SK-N-SH (cell line): ENCODE measurements around the gene BAG1. TPM values are rescaled to one million over a fixed set of nuclear protein-coding genes. Genes with fewer than 3 reads are reported as not detected.

Source experiments
- CTCF ChIA-PET: fragments of 300-600, 350-600 bp; formaldehyde crosslinking; extraction: SDS; loops from one replicate; lab custom pipeline; 2021; lab: Yijun Ruan, JAX
- POLR2A ChIA-PET: fragments of 350-600 bp; sonication (Branson Sonifier 250); formaldehyde crosslinking; extraction: SDS; loops from one replicate; lab custom pipeline; 2020; ENCODE audit warnings: antibody characterized with exemption, inconsistent platforms; lab: Yijun Ruan, JAX
- DNase-seq: peaks from one replicate; pipeline ENCODE4 v3.0.0; 2012
- H2AFZ ChIP-seq: fragments of 200-600 bp; sonication (generic); 2 replicates; pipeline ENCODE4 v1.8.1; 2016; ENCODE audit warnings: antibody characterized with exemption, mild to moderate bottlenecking, low read depth
- H3F3A ChIP-seq: fragments of 200-600 bp; sonication (generic); replicated peaks from 2 replicates; pipeline ENCODE3; 2016; ENCODE audit warnings: antibody characterized with exemption, mild to moderate bottlenecking; ENCODE audit not compliant: insufficient read depth
- H3K27ac ChIP-seq, 2 experiments: fragments of 200-500 bp in 1 of 2; fragments of 200-600 bp in 1 of 2; sonication (Bioruptor generic) in 1 of 2; sonication (generic), shearing (Covaris generic) in 1 of 2; 2 replicates each; pipeline versions ENCODE4 v1.5.1 to v1.6.1; 2014 to 2016; ENCODE audit warnings: low read depth in 2 of 2, inconsistent platforms in 1 of 2, low read length in 1 of 2, mild to moderate bottlenecking in 1 of 2, mixed read lengths in 1 of 2
- H3K27me3 ChIP-seq: fragments of 200-600 bp; sonication (generic), shearing (Covaris generic); 2 replicates; pipeline ENCODE4 v1.6.1; 2016; ENCODE audit warnings: mixed run types; ENCODE audit not compliant: insufficient read depth
- H3K36me3 ChIP-seq, 2 experiments: fragments of 200-500 bp in 1 of 2; fragments of 200-600 bp in 1 of 2; sonication (Bioruptor generic) in 1 of 2; sonication (generic) in 1 of 2; replicated peaks in 1 of 2; 2 replicates each; pipeline versions ENCODE3 to v1.5.1; 2014 to 2016; ENCODE audit warnings: low read length in 1 of 2, mild to moderate bottlenecking in 1 of 2; ENCODE audit not compliant: insufficient read depth in 2 of 2, control insufficient read depth in 1 of 2
- H3K4me1 ChIP-seq, 2 experiments: fragments of 200-500 bp in 1 of 2; fragments of 200-600 bp in 1 of 2; sonication (Bioruptor generic) in 1 of 2; sonication (generic), shearing (Covaris generic) in 1 of 2; 2 replicates each; pipeline versions ENCODE4 v1.5.1 to v1.6.1; 2014 to 2016; ENCODE audit warnings: low read depth in 1 of 2, low read length in 1 of 2, mixed run types in 1 of 2; ENCODE audit not compliant: insufficient read depth in 2 of 2, control insufficient read depth in 1 of 2
- H3K4me2 ChIP-seq: fragments of 200-600 bp; sonication (generic), shearing (Covaris generic); 2 replicates; pipeline ENCODE4 v1.6.1; 2017; ENCODE audit warnings: mixed run types
- H3K4me3 ChIP-seq, 2 experiments: fragments of 200-500 bp in 1 of 2; fragments of 200-600 bp in 1 of 2; sonication (Bioruptor generic) in 1 of 2; sonication (generic), shearing (Covaris generic) in 1 of 2; 2 replicates each; pipeline versions ENCODE4 v1.5.1 to v1.8.1; 2014 to 2016; ENCODE audit warnings: low read depth in 2 of 2, inconsistent platforms in 1 of 2, low read length in 1 of 2, mild to moderate bottlenecking in 1 of 2, mixed read lengths in 1 of 2, moderate library complexity in 1 of 2
- H3K79me2 ChIP-seq: fragments of 200-600 bp; sonication (generic); 2 replicates; pipeline ENCODE4 v1.8.1; 2017; ENCODE audit warnings: mild to moderate bottlenecking; ENCODE audit not compliant: insufficient read depth
- H3K9ac ChIP-seq: fragments of 200-600 bp; sonication (generic); 2 replicates; pipeline ENCODE4 v1.6.1; 2017; ENCODE audit warnings: mixed run types
- H3K9me2 ChIP-seq: fragments of 200-600 bp; sonication (generic); 2 replicates; pipeline ENCODE4 v1.6.1; 2017; ENCODE audit warnings: mixed run types
- H3K9me3 ChIP-seq: fragments of 200-600 bp; sonication (generic); 2 replicates; pipeline ENCODE4 v1.6.1; 2017; ENCODE audit warnings: mixed run types, mild to moderate bottlenecking, moderate library complexity
- H4K20me1 ChIP-seq: fragments of 200-600 bp; sonication (generic); 2 replicates; pipeline ENCODE4 v1.6.1; 2017; ENCODE audit warnings: mild to moderate bottlenecking, mixed run types; ENCODE audit not compliant: insufficient read depth
- CTCF ChIP-seq: fragments of 200-600 bp; sonication (generic); IDR thresholded peaks from 2 replicates; pipeline ENCODE4 v1.6.1; 2017; ENCODE audit warnings: antibody characterized with exemption, mild to moderate bottlenecking, moderate library complexity
- ELF1 ChIP-seq: IDR thresholded peaks from 2 replicates; pipeline ENCODE4 v1.4.0; 2012
- EZH2phosphoT487 ChIP-seq: fragments of 200-600 bp; sonication (generic); IDR thresholded peaks from 2 replicates; pipeline ENCODE4 v1.6.1; 2017; ENCODE audit warnings: low read depth, mixed run types, mild to moderate bottlenecking, antibody characterized with exemption, moderate library complexity, borderline replicate concordance
- FOXM1 ChIP-seq: IDR thresholded peaks from 2 replicates; pipeline ENCODE4 v1.4.0; 2012; ENCODE audit warnings: low read depth, mild to moderate bottlenecking
- MAX ChIP-seq: IDR thresholded peaks from 2 replicates; pipeline ENCODE4 v1.4.0; 2012; ENCODE audit warnings: low read depth
- PBX3 ChIP-seq: IDR thresholded peaks from 2 replicates; pipeline ENCODE4; 2012
- POLR2AphosphoS5 ChIP-seq: IDR thresholded peaks from 2 replicates; pipeline ENCODE4 v1.6.1; 2012; ENCODE audit warnings: low read depth, low read length
- RAD21 ChIP-seq: IDR thresholded peaks from 2 replicates; pipeline ENCODE4 v1.6.1; 2012; ENCODE audit warnings: mild to moderate bottlenecking, low read length
- RXRA ChIP-seq: IDR thresholded peaks from 2 replicates; pipeline ENCODE4 v1.4.0; 2012; ENCODE audit warnings: low read depth, mild to moderate bottlenecking, borderline replicate concordance
- SIN3A ChIP-seq: IDR thresholded peaks from 2 replicates; pipeline ENCODE4 v1.6.1; 2012; ENCODE audit warnings: low read depth, mild to moderate bottlenecking, low read length, moderate library complexity, borderline replicate concordance
- SMC3 ChIP-seq: IDR thresholded peaks from 2 replicates; pipeline ENCODE4 v1.6.1; 2012; ENCODE audit warnings: low read depth, low read length, improper control_type of control experiment
- TAF1 ChIP-seq: IDR thresholded peaks from 2 replicates; pipeline ENCODE4 v1.6.1; 2012; ENCODE audit warnings: low read depth, mild to moderate bottlenecking, low read length, moderate library complexity, borderline replicate concordance
- TEAD4 ChIP-seq: IDR thresholded peaks from 2 replicates; pipeline ENCODE4 v1.4.0; 2012; ENCODE audit warnings: mild to moderate bottlenecking, borderline replicate concordance; ENCODE audit not compliant: insufficient read depth
- ZBTB33 ChIP-seq: IDR thresholded peaks from 2 replicates; pipeline ENCODE4 v1.4.0; 2012; ENCODE audit warnings: low read depth, borderline replicate concordance
- WGBS: methylation state at CpG from one replicate; pipeline ENCODE4 v1.1.6; 2017; ENCODE audit warnings: low lambda C conversion rate; 5-methylcytosine and 5-hydroxymethylcytosine counted together
- polyA plus RNA-seq, 3 experiments: library from polyadenylated mRNA; depleted of rRNA; stranded (reverse); fragments of >200 nt; gene quantifications; 2 replicates each; pipeline ENCODE4 v1.2.3, GENCODE V29; 2012

Gene BAG1
- polyA plus RNA-seq, 1 of the 3 experiments (the other 2 are of a cell fraction) = 49.9 TPM

- Histone ChIP-seq H3K79me2 (no peaks in the 10 kb centered on the region), H3K9me3 (no peaks in the 10 kb centered on the region), H3K4me2 (no peak overlapping the region), H3K27ac (no peak overlapping the region), H3F3A (no peaks in the 10 kb centered on the region), H3K27me3 (no peaks in the 10 kb centered on the region), H3K36me3 (no peaks in the 10 kb centered on the region), H3K9ac (no peak overlapping the region), H3K4me1 (peaks cover 2 to 3% of the 10 kb centered on the region in 2 experiments; a peak in 1 of 4 replicates), H3K9me2 (no peaks in the 10 kb centered on the region), H3K4me3 (no peak overlapping the region), H2AFZ (no peak overlapping the region), H4K20me1 (no peaks in the 10 kb centered on the region)
- ChIA-PET POLR2A (interaction anchor here (0.6 kb wide), 1 partner anchor 153 kb away, joined by 3 read pairs; no protein-coding TSS in a partner anchor), CTCF (interaction anchor here (1.4 kb wide), 1 partner anchor 50 kb away, joined by 3 read pairs; no protein-coding TSS in a partner anchor)
- WGBS = 85% methylated on average over 13 of the region's 14 CpGs
- DNase-seq = no peak
- TF ChIP-seq CTCF = no peak
- TF ChIP-seq SIN3A = no peak
- TF ChIP-seq POLR2AphosphoS5 = no peak
- TF ChIP-seq FOXM1 = no peak
- no peak for TF ChIP-seq RAD21
- TF ChIP-seq MAX = no peak
- TF ChIP-seq RXRA = no peak
- no peak for TF ChIP-seq TAF1
- TF ChIP-seq EZH2phosphoT487 = no peak
- no peak for TF ChIP-seq PBX3
- no peak for TF ChIP-seq ZBTB33
- TF ChIP-seq ELF1 = no peak
- TF ChIP-seq TEAD4 = no peak
- TF ChIP-seq SMC3 = no peak
Observed at GRCh38 chr9:33220681-33221567, 43.6 kb downstream of the BAG1 start.
